Measurements from ENCODE around the gene TRMT13.
"Not testable (repeated sequence)": the region's sequence is repeated elsewhere in the genome, so short reads cannot be mapped to it uniquely, and the experiment has no call there.

TRMT13 gene

DNA sequence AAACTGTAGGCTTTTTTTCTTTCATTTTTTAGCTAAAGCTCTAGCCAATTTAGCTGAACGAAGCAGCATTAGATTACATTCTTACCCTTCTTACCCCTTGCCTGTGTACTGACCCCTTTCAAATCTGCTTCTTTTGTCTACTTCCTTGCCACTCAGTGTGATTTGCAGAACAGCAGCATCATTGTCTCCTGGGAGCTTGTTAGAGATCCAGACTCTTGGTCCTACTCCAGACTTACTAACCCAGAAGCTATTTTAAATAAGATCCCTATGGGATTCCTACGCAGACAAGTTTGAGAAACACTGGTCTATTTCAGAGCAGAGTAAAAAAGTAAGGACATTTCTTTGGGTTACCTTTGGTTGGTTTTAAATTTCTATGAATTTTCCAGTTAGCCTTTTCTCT is 31.3 kb downstream of the TRMT13 start:
- DNase-seq = no peak

DNA sequence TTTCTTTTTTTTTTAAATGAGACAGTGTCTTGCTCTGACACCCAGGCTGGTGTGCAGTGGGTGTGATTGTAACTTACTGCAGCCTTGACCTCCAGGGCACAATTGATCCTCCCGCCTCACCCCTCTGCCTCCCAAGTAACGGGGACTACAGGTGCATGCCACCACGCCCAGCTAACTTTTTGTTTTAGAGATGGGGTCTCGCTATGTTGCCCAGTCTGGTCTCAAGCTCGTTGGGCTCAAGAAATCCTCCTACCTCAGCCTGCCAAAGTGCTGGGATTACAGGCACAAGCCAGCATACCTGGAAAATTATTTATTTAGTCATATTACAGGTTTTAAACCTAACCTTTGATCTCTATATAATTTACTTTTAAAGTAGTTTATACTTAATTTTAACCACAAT is 31.7 kb downstream of the TRMT13 start:
- DNase-seq = no peak

DNA sequence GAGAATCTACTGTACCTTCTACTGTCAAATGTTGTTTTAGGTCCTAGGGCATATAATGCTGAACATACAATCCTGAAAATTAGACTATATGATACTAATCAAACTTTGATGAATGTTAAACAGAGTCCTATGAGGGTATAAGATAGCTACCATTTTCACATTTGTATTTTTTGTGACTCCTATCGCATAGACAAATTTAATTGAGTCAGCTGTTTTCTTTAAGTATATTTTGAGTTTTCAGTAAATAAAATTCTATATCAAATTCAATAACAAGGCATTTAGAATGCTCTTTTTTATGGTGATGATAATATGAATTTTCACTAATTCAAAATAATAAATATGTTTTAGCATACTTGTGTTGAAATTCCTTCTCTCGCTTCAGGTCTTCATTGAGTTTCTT is 35.1 kb downstream of the TRMT13 start:
- DNase-seq = no peak

DNA sequence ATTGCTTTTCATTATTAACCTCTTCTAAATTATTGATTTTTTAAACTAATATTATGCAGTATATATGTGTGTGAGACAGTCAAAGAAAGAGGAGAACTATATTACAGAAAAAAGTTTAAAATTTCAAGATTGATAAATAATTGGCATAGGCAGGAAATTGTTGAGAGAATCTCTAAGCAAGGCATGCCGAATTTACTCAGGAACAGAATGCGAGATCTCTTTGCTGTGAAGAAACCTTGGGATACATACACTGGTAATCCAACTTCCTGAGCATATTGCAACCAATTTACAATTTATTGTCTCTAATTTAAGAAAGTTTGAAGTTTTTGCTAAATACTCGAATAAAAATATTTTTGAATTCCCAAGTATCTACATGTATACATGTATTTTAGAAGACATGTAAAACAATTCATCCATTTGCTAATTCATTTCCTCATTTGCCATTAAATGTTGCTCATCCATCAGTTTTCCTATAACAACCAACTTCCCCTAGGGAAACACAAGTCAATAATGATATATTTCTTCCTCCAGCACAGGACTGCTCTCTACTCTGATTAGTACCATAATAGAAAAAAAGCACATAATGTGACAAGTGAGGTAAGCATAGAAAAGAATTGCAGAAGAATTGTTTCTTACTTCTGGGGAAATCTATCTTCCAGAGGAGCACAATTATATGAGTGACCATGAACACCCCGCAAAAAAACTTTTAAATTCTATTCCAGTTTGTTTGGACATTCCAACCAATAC is 44.5 kb downstream of the TRMT13 start:
- DNase-seq = no peak

DNA sequence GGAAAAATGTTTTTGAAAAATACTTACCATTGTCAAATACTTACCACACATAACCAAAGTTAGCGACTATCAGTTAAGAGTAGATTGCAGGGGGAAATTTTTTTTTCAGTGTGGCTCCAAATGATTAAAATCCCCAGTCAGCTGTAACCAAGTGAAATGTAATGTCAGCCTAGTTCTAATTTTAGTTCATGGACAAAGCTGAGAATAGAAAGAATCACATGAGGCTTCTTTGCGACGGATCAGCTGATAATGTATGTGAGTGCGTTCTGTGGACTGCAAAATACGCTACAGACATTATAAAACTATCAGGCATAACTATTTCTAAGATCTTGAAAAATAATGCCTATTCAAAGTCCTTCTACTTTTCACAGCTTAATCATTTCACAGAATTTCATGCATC is 45.1 kb downstream of the TRMT13 start, which contains the start of gene LRRC39:
TSS of gene LRRC39 (minus strand) at position 166 of the 400 bp plus-strand sequence. CDS start 9,740 bp downstream, outside the sequence.
- DNase-seq = peak; percentile 33

DNA sequence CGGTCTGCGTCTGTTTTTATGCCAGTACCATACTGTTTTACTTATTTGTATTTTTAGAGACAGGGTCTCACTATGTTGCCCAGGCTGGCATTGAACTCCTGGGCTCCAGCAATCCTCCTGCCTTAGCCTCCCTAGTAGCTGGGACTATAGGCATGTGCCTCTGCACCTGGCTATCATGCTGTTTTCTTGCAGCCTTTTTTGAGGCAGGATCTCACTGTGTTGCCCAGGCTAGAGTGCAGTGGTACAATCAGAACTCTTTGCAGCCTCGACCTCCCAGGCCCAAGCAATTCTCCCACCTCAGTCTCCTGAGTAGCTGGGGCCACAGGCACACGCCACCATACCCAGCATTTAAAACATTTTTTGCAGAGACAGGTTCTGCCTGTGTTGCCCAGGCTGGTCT is 50.4 kb downstream of the TRMT13 start:
- no peak for DNase-seq

DNA sequence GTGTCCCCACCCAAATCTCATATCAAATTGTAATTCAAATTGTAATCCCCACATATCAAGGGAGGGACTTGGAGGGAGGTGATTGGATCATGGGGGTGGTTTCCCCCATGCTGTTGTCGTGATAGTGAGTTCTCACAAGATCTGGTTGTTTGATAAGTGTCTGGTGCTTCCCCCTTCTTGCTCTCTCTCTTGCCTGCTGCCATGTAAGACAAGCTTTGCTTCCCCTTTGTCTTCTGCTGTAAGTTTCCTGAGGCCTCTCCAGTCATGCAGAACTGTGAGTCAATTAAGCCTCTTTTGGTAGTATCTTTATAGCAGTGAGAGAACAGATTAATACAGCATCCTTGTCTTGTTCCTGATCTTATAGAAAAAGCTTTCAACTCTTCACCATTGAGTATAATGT is 51.6 kb downstream of the TRMT13 start:
- DNase-seq = peak; percentile 52

DNA sequence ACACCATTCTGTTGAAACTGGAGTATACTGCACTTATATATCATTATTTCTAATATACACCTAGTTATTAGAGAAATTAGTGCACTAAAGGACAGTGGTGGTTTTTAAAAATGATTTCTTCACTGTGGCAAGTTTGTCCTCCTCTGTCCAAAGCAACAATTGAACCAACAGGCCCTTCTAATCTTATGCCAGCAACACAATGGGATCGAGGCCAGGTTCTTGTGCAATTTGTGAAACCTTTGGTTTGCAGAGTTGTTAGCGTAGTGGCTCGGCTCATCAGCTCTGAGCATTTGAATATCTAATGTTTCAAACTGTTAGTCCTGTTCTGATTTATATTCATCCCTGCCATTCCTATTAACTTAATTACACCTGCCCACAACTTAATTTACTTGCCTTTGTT is 54.9 kb downstream of the TRMT13 start:
- DNase-seq = no peak

DNA sequence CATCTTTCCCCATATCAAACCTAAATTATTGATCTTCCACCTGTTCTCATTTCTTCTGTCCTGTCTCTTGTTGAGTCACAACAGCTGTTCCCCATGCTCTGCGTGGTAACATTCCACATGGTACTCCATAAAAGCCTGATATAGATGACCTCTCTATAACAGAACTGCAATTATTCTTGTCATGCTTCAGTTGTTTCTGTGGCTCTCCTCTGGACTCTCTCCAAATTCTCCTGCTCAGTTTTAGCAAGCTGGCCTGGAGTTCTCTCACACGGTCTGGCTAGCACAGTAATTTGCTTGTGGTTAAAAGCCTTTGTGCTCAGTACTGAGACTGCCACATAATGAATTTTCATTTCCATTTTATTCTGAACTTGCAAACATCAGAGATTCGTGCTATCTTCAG is 55.7 kb downstream of the TRMT13 start:
- DNase-seq = no peak

DNA sequence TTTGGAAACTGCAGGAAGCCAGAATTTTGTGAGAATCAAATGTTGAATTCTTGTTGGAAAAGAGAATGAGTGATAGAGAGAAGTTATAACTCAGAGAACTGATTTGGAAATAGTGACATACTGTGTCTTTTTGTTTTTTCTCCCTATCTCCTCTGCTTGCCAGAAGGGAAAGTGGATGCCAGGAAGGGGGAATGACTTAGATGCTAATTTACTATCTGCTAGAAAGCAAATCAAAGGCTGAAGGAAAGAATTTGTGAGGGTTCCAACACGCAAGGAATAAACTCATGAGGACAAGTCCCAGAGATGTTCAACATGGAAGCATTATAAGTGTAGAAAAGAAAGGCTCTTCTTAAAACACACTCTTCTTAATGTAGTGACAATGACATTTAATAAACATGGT is 65.6 kb downstream of the TRMT13 start:
- DNase-seq = no peak

DNA sequence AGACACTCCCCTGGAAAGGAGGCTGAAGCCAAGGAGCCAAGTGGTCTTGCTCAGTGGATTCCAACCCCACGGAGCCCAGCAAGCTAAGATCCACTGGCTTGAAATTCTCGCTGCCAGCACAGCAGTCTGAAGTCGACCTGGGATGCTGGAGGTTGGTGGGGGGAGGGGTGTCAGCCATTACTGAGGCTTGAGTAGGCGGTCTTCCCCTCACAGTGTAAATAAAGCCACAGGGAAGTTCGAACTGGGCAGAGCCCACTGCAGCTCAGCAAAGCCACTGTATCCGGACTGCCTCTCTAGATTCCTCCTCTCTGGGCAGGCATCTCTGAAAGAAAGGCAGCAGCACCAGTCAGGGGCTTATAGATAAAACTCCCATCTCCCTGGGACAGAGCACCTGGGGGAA is 67.1 kb downstream of the TRMT13 start:
- not testable (repeated sequence) for DNase-seq

Data from OCI-M1 (cell line).